Suprapubic skin (tissue), 4 donors: ENCODE measurements around the gene METTL16. TPM values are rescaled to one million over a fixed set of nuclear protein-coding genes. Genes with fewer than 3 reads are reported as not detected.
A peak's percentile ranks its signal among the peaks of the same experiment; 100 is the strongest.

Source experiments
- DNase-seq, 2 donors: peaks; one replicate each; pipeline ENCODE4 v3.0.0-alpha.2; 2019; ENCODE audit warnings: low spot score in 2 of 2
- H3K27ac ChIP-seq: fragments of 200-600 bp; sonication (generic); one replicate; pipeline ENCODE4 v1.5.1; 2019
- H3K27me3 ChIP-seq: fragments of 200-600 bp; sonication (generic); one replicate; pipeline ENCODE4 v1.5.1; 2019
- H3K36me3 ChIP-seq: fragments of 200-600 bp; sonication (generic); one replicate; pipeline ENCODE4 v1.5.1; 2019
- H3K4me1 ChIP-seq: fragments of 200-600 bp; sonication (generic); one replicate; pipeline ENCODE4 v1.5.1; 2019
- H3K4me3 ChIP-seq: fragments of 200-600 bp; sonication (generic); one replicate; pipeline ENCODE4 v1.5.1; 2019; ENCODE audit warnings: mild to moderate bottlenecking
- H3K9me3 ChIP-seq: fragments of 200-600 bp; sonication (generic); one replicate; pipeline ENCODE4 v1.5.1; 2019
- CTCF ChIP-seq, 2 donors: fragments of 200-600 bp in 1 of 2; fragments of 450-650 bp in 1 of 2; sonication (generic) in 1 of 2; IDR thresholded peaks; one replicate each; pipeline ENCODE4 v1.5.1; 2016 to 2019; ENCODE audit warnings: antibody characterized with exemption in 2 of 2, mild to moderate bottlenecking in 1 of 2, moderate library complexity in 1 of 2
- EP300 ChIP-seq: sonication (generic); formaldehyde crosslinking; IDR thresholded peaks from one replicate; pipeline ENCODE4 v1.6.1; 2017; ENCODE audit warnings: antibody characterized with exemption
- POLR2A ChIP-seq, 2 donors: fragments of 450-650 bp; IDR thresholded peaks; one replicate each; pipeline ENCODE4 v1.6.1; 2017; ENCODE audit warnings: antibody characterized with exemption in 2 of 2, mild to moderate bottlenecking in 2 of 2, moderate library complexity in 2 of 2
- POLR2AphosphoS5 ChIP-seq, 3 donors: sonication (generic); formaldehyde crosslinking; IDR thresholded peaks; one replicate each; pipeline ENCODE4 v1.6.1; 2017; ENCODE audit warnings: antibody characterized with exemption in 3 of 3
- WGBS: methylation state at CpG from one replicate; pipeline ENCODE4 v1.1.5; 2018; 5-methylcytosine and 5-hydroxymethylcytosine counted together
- total RNA-seq, 4 donors: library from RNA; depleted of rRNA; stranded (reverse); fragments of >200 nt; gene quantifications; one replicate each; pipeline ENCODE4 v1.1.0, GENCODE V29; 2016

Gene METTL16
- total RNA-seq, 4 donors from 2014 or later = 30.8 to 53.3 (median 35.9) TPM

GRCh38 chr17:2393954-2394749, 117.5 kb downstream of the METTL16 start:
- H3K4me1 ChIP-seq = peaks cover 84% of the 10 kb centered on the region
- H3K9me3 ChIP-seq = no peaks in the 10 kb centered on the region
- 68% methylated on average over 9 of the region's 53 CpGs for WGBS
- TF ChIP-seq POLR2A (IDR thresholded peaks at IDR 0.05) (no peak), CTCF (IDR thresholded peaks at IDR 0.05) (no peak), POLR2AphosphoS5 (IDR thresholded peaks at IDR 0.05) (no peak), EP300 (no peak)
- H3K27ac ChIP-seq = peak overlapping the region; percentile 99
- H3K36me3 ChIP-seq = no peaks in the 10 kb centered on the region
- peak overlapping the region; percentile 68 for H3K4me3 ChIP-seq
- peak; percentile 78 to 90 for DNase-seq
- no peaks in the 10 kb centered on the region for H3K27me3 ChIP-seq

- H3K4me1 ChIP-seq = peaks cover 77% of the 10 kb centered on the region
- peak in 1 of 3 donors; percentile 27 for TF ChIP-seq POLR2AphosphoS5 (IDR thresholded peaks at IDR 0.05)
- TF ChIP-seq CTCF (IDR thresholded peaks at IDR 0.05) = no peak
- peak in 1 of 2 donors; percentile 58 for TF ChIP-seq POLR2A (IDR thresholded peaks at IDR 0.05)
- TF ChIP-seq EP300 = no peak
- under 1% methylated on average over 29 of the region's 99 CpGs for WGBS
Measured at GRCh38 chr17:2393174-2393953, 118.3 kb downstream of the METTL16 start.

GRCh38 chr17:2392252-2393173, 119.2 kb downstream of the METTL16 start:
- DNase-seq = peak; percentile 97 to 98
- H3K4me1 ChIP-seq = peaks cover 68% of the 10 kb centered on the region
- 4% methylated on average over 11 of the region's 83 CpGs for WGBS
- H3K27ac ChIP-seq = peak overlapping the region; percentile 99
- TF ChIP-seq POLR2A (IDR thresholded peaks at IDR 0.05) (peak in 1 of 2 donors; percentile 49), EP300 (no peak), POLR2AphosphoS5 (IDR thresholded peaks at IDR 0.05) (peak in 1 of 3 donors; percentile 21)
- peaks cover 10% of the 10 kb centered on the region for H3K36me3 ChIP-seq
- H3K27me3 ChIP-seq = no peaks in the 10 kb centered on the region
- peak overlapping the region; percentile 68 for H3K4me3 ChIP-seq
- no peaks in the 10 kb centered on the region for H3K9me3 ChIP-seq

More at GRCh38 chr17:2393174-2393953, 118.3 kb downstream of the METTL16 start:
- Histone ChIP-seq H3K27me3 (no peaks in the 10 kb centered on the region), H3K4me3 (peak overlapping the region; percentile 68), H3K36me3 (peaks cover 1% of the 10 kb centered on the region), H3K9me3 (no peaks in the 10 kb centered on the region), H3K27ac (peak overlapping the region; percentile 99)
- peak; percentile 92 to 93 for DNase-seq

- H3K27me3 ChIP-seq = no peaks in the 10 kb centered on the region
- DNase-seq = peak in 1 of 2 donors; percentile 73
- 66% methylated on average over 18 of the region's 18 CpGs for WGBS
- peak overlapping the region; percentile 99 for H3K27ac ChIP-seq
- H3K4me3 ChIP-seq = peak overlapping the region; percentile 68
- TF ChIP-seq EP300 (no peak), POLR2A (IDR thresholded peaks at IDR 0.05) (no peak), POLR2AphosphoS5 (IDR thresholded peaks at IDR 0.05) (no peak), CTCF (IDR thresholded peaks at IDR 0.05) (no peak)
- H3K9me3 ChIP-seq = no peaks in the 10 kb centered on the region
- H3K4me1 ChIP-seq = peaks cover 60% of the 10 kb centered on the region
- peaks cover 18% of the 10 kb centered on the region for H3K36me3 ChIP-seq
Measured at GRCh38 chr17:2391597-2392251, 120.0 kb downstream of the METTL16 start.
